Cardiac septum (tissue), 1 donor: Measurements from ENCODE around the gene ANKRD42. TPM values are rescaled to one million over a fixed set of nuclear protein-coding genes. Genes with fewer than 3 reads are reported as not detected.
"Not testable (repeated sequence)": the region's sequence is repeated elsewhere in the genome, so short reads cannot be mapped to it uniquely, and the experiment has no call there.

Experiments used
- DNase-seq: peaks from one replicate; pipeline ENCODE4 v3.0.0-alpha.2; 2020; ENCODE audit warnings: low spot score
- intact Hi-C: fragments of 100-400 bp; cut with DNase I; formaldehyde crosslinking; loops from one replicate; pipeline ENCODE4 v1.14.0; 2022
- total RNA-seq: library from RNA; stranded (reverse); fragmentation: NEBNext Ultra II Directional; extraction: Animal tissue kit (Norgen Biotek cat#: 25700); gene quantifications from one replicate; pipeline ENCODE4 v1.2.1, GENCODE V29; 2021
- donor health status: DM: no; HTN: no; CAD: no.

ANKRD42 gene
- total RNA-seq, 1 donor from 2014 or later, result 6.0 TPM

DNA sequence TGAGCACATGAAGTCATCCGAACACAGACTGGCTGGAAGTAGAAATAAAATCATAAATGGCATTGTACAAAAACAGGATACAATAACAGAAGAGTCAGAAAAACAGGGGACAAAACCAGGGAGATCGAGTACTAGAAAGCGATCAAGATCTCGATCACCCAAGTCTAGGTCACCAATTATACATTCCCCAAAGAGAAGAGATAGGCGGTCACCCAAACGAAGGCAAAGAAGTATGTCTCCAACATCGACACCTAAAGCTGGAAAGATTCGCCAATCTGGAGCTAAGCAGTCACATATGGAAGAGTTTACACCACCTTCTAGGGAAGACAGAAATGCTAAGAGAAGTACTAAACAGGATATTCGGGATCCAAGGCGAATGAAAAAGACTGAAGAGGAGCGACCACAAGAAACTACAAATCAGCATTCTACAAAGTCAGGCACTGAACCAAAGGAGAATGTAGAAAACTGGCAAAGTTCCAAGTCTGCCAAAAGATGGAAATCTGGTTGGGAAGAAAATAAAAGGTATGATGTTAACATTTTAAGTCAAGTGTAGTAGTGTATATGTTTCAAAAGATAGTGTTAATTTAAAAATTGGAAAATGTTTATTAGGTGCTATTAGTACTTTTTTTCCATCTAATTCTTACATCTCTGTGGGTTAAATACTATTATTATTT lies 27.2 kb upstream of the ANKRD42 start:
- no peak for DNase-seq
- intact Hi-C loops, result no loop called here

DNA sequence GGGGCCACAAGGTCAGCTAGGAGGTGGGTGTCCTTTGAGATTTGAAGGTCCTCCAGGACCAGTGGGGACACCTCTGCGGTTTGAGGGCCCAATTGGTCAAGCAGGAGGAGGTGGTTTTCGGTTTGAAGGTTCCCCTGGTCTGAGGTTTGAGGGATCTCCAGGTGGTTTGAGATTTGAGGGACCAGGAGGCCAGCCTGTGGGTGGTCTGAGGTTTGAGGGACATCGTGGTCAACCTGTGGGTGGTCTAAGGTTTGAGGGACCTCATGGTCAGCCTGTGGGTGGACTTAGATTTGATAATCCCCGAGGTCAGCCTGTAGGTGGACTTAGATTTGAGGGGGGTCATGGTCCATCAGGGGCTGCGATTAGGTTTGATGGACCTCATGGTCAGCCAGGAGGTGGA lies 24.8 kb upstream of the ANKRD42 start:
- DNase-seq, result no peak
- intact Hi-C loops, result no loop called here

DNA sequence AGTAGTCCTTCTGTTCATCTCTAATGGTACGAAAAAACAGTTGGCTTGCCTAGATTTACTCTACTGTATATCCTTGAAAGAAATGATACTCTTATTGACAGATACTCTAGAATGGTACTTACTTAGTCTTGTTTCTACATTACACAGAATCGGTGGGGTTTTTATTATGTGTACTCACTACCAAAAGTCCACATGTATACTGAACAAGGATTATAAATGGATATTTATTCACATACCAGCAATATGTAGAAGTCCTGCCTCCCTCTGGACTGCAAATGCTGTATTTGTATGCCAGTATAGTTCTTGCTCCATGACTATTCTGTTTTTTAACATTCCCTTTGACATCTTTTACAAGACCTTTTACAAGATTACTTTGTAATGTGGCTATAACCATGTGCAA lies 22.6 kb upstream of the ANKRD42 start:
- DNase-seq, result no peak
- intact Hi-C loops, result no loop called here

DNA sequence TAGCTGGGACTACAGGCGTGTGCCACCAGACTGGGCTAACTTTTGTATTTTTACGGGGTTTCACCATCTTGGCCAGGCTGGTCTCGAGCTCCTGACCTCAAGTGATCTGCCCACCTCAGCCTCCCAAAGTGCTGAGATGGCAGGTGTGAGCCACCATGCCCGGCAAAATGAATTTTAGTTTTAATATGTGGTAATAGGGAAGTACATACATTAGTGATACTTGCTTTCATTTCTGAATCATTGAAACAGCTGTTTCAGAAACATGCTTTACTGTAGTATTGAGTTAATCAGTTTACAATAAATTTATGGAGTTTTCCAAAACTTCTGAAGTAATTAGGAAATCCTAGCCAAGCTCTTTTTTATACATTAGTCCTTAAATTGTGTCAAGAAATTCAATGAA lies 21.0 kb upstream of the ANKRD42 start:
- no peak for DNase-seq

DNA sequence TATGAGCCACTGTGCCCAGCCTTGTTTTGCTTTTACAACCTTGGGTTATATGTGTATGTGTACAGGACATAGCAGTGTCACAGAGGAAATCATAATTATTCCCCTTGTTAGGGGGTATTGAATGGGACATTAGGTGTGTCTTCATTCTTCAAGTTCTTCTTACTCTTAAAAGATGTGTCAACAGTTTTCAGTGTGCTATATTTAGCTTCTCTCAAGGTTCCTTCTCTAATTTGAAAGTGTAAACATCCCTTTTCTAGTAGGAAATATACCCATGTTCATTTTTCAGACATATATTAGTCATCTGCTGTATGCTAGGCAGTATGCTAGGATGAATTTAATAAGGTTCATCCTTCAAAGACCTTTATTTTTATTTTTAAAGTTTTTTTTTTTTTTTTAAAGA lies 19.5 kb upstream of the ANKRD42 start:
- DNase-seq, result no peak
- intact Hi-C loops, result no loop called here

More for the DNA sequence above, 21.0 kb upstream of the ANKRD42 start:
- intact Hi-C loops, result no loop called here

DNA sequence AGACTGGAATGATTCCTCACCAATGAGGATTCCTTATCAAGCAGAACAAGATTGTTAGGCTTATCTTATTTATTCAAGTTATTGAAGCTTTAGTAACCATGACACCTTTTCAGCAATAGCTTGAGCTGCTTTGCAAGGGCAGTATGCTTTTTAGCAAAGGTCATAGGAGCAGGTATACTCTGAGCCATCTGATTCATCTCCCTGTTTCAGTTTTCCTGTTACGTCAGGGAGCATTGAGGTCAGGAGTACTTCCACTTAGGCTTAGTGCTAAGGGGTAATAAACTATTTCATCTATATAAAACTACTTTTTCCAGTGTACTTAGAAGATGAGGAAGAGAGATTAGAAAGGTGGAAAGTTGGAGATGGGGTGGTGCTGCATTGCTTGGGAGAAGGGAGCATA lies 17.7 kb upstream of the ANKRD42 start:
- intact Hi-C loops, result no loop called here
- no peak for DNase-seq

DNA sequence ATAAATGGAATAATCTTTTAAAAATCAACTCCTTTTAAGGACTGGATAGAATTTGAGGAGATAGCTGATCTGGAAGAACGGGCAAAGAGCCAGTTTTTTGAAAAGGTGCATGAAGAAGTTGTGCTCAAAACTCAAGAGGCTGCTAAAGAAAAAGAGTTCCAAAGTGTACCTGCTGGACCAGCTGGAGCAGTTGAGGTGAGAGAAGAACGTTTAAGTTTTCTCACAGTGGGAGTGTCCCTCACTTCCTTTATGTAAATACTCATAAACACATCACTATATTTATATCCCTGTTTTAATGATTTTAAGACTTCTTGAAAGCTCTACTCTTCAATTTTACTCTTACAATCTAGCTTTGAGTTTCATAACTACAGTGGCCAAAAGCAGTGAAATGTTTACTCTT lies 11.7 kb upstream of the ANKRD42 start:
- DNase-seq, result no peak
- intact Hi-C loops, result no loop called here

DNA sequence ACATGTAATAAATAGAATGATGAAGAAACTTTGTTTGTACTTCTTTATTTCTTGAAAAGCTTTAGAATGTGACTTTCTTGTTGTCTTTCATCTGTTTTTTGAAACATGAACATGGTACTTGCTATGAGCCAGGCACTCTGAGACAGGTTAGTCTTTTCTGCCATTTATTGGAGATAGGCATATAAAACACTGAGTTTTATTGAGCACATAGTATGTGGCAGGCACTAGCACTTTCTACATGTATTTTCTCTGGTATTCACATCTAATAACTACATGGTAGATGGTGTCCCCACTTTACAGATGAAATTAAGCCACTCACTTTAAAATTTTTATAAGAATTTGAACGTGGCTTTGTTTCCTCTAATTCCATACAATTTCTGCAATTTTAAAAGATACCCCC lies 7.7 kb upstream of the ANKRD42 start:
- intact Hi-C loops, result no loop called here
- DNase-seq, result no peak

DNA sequence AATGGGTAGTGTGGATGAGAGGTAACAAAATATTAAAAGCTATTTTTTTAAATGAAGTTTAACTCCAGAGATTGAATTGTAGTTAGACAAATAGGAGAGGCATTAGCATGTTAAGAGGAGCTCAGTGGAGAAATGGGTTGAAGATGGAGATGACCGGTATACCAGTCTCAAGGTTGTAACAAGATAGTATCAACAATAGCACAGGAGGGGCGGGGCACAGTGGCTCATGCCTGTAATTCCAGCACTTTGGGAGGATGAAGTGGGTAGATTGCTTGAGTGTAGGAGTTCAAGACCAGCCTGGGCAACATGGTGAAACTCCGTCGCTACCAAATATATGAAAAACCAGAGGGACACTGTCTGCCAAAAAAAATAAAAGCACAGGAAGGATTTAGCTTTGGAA lies 6.0 kb upstream of the ANKRD42 start:
- intact Hi-C loops, result no loop called here
- no peak for DNase-seq

DNA sequence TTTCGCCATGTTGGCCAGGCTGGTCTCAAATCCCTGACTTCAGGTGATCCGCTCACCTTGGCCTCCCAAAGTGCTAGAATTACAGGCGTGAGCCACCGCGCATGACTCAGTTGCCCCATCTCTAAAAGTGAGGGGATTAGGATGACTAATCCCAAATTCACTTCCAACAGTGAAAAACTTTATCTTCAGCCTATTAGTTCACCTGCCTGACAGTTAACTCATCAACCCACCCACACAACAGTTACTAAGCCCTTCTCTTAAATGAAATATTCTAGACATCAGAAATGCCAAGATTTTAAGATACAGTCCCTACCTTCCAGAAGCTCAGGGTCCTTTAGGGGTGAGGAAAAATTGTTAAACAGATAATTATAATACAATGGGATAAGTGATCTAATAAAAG lies 2.0 kb upstream of the ANKRD42 start:
- intact Hi-C loops, result loop anchor here (5.0 to 10.0 kb wide), 2 partner anchors 117 to 289 kb away; partner anchors contain the start of genes DDIAS, PRCP and RAB30
- DNase-seq, result no peak

DNA sequence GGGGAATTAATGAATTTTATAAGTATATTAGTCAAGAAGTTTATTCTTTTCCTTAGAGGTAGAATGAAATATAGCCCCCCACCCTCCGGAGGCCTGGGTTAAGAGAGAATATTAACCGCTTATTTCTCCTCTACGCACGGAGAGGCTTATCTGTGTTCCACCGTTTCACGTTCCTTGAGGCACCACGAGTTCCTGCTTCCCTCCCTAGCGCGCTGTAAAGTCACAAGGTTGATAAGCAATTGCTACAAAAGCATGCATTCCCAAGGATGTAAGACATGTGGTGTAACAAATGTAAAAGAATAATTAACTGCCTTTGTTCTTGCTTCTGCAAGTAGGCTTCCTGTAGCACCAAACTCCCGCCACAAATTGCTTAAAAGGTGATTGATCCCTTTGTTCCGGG lies 1.5 kb upstream of the ANKRD42 start:
- intact Hi-C loops, result loop anchor here (5.0 to 10.0 kb wide), 2 partner anchors 117 to 290 kb away; partner anchors contain the start of genes DDIAS, PRCP and RAB30
- no peak for DNase-seq

DNA sequence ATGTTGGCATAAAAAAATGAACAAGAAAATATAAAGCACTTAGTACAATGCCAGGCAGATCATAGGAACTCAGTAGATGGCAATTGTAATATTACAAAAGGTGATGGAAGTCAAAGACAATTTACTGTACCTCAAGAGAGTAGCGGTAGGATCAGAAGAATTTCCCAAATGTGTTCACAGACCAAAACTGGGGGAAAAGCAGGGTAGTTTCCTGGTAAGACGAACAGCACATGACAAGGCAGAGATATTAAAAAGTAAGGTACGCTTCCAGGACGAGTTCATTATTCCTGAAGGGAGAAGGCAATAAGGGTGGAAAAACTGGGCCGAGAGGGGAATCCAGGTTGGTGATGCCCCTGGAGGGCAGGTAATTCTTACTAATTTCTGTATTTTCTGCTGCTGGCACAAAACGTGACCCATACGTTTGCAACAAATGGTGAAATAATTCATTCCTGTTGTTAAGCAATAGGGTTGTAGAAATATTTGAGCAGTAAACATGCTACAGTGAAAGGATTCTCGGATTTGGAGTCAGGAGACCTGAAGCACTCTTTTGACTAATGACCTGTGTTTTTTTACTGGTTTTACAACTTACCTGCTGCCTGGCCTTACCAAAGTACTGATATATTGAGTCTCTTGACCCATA lies 786 bp upstream of the ANKRD42 start:
- intact Hi-C loops, result loop anchor here (5.0 to 10.0 kb wide), 2 partner anchors 118 to 290 kb away; partner anchors contain the start of genes DDIAS, PRCP and RAB30
- no peak for DNase-seq

DNA sequence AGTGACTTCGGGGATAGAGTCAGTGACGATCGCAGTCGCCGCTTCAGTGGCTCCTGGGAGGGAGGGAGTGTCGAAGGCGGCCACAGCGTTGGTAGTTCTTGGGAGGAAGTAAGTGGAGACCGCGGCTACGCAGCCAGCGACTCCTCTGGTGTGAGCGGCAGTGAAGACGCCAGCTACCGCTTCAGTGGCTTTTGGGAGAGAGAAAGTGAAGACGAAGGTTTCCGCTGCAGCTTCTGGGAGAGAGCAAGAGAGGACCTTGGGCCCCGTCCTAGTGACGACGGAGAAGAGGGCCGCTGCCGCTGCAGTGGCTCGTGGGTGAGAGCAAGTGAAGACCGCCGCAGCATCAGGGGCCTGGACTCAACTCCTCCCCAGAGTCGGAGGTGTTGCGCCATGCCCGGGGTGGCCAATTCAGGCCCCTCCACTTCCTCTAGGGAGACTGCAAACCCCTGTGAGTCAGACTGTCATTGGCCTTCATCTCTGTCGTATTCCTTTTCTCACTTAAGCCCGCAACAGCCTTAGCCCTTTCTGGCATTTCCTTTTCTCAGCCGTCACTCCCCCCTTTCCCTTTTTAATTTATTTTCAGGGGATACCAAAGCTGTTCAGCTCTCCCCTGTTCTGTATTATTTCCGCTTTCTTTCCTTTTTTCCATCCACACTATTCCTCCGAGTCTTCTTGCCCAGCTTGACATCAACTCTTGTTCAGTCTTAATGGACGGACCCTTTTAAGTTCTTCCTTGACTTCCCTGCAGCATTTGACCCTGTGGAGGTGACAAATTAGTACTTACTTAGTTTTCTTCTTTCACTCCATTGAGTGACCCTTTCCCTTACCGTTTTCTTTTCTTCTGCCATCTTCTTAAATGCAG lies 1.0 kb downstream of the ANKRD42 start:
- DNase-seq, result peak; percentile 79
- intact Hi-C loops, result loop anchor here (2.0 to 10.0 kb wide), 3 partner anchors 38 to 292 kb away; partner anchors contain the start of genes DDIAS, PCF11, PRCP and RAB30

DNA sequence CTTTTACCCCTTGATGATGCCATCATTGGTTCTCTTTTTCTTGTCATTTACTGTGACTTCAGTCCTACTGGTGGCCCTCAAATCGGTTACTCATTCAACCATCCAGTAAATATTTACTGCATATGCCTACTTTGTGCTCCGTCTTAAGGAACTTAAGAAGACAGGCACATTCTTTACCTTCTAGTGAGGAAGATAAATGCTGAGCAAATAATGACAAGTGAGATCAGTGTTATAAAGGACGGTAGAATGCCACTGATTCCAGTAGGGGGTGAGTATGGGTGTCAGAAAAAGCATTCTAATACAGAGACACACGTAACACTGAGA lies 1.6 kb downstream of the ANKRD42 start:
- intact Hi-C loops, result loop anchor here (2.0 to 10.0 kb wide), 2 partner anchors 38 to 120 kb away; partner anchors contain the start of genes PCF11 and RAB30

DNA sequence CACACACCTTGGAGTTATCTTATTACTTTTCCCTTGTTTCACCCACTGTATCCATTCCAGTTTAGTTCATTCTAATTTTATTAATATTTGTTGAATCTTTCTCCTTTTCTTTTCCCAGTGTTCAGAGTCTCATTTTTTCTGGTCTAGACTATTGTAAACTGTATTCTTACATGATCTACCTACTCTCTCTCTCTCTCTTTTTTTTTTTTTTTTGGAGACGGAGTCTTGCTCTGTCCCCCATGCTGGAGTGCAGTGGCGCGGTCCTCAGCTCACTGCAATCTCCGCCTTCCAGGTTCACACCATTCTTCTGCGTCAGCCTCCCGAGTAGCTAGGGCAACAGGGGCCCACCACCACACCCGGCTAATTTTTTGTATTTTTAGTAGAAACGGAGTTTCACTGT lies 2.1 kb downstream of the ANKRD42 start:
- intact Hi-C loops, result loop anchor here (2.0 to 10.0 kb wide), 2 partner anchors 39 to 121 kb away; partner anchors contain the start of genes PCF11 and RAB30
- DNase-seq, result no peak

More for the DNA sequence above, 1.6 kb downstream of the ANKRD42 start:
- DNase-seq, result no peak

DNA sequence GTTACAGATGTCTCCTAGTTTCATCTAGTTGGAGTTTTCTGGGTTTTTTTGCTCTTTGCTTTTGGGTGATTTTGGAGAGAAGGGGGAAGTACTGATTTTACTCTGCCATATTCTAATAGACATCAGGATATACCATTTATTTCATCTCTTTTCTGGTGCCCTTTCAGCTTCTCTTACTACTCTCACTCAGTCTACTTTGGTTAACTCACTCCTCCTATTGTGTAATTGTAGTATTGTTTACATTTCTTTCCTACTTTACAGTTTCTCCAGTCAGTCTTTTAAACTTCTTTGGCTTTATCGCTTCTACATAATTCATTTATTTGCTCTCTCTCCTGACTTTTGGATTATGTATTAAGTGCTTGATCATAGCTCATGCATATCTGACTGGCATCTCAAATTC lies 6.5 kb downstream of the ANKRD42 start:
- DNase-seq, result no peak
- intact Hi-C loops, result no loop called here

DNA sequence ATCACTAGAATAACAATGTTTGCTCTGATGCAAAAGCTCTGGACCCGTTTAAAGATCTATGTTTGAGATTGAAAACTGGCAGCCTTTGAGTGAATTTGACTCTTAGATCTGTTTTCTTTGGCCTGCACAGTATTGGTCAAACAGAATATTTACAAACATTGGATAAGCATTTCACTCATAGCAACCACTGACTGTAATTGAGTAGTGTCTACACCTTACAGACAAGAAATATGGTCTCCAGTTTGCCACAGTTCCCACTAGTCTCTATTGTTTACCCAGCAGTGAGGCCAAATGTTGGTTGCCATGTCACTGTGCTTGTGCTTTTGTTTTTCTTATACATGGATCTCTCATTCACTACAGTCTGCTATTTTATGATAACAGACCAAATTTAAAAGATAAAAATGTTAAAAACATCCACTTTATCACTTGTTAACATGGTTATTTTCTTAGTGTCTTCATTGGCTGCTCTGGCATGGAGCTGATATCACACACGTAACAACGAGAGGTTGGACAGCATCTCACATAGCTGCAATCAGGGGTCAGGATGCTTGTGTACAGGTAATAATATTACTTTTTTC lies 12.2 kb downstream of the ANKRD42 start:
- intact Hi-C loops, result no loop called here
- DNase-seq, result no peak

DNA sequence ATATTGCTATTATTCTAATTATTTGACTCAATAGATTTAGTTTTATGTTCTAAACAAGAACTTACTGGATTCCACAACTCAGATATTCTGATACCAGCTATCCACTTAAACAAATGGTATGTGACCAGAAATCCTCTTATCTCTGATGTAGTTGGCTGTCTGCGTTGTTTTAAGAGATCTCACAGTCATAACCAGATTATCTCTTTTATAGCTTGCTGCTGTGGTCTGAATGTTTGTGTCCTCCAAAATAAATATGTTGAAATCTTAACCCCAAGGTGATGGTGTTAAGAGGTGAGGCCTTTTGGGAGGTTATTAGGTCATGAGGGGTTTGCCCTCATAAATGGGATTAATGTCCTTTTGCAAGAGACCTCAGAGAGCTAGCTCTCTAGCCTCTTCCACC lies 12.7 kb downstream of the ANKRD42 start:
- intact Hi-C loops, result no loop called here
- DNase-seq, result no peak

DNA sequence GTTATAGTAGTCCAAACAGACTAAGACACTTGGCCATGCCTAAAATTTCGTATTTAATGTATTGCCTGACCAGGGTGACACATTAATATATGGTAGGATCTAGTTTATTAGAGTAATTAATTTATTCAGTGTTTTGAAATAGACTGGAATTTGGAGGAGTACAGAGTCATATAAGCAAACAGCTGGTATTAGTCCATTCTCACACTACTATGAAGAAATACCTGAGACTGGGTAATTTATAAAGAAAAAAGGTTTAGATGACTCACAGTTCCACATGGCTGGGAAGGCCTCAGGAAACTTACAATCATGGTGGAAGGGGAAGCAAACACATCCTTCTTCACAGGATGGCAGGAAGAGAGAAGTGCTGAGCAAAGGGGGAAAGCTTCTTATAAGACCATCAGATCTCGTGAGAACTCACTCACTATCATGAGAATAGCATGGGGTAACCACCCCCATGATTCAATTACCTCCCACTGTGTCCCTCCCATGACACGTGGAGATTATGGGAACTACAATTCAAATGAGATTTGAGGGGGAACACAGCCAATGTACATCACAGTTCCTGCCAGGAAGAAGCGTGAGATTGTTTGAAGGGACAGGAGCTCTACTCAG lies 13.4 kb downstream of the ANKRD42 start:
- intact Hi-C loops, DNase-seq: not testable (repeated sequence)
